Keratinocyte (primary cell): Measurements from ENCODE around the gene KCNB1.

Source experiments
- CTCF ChIP-seq, 3 experiments: IDR thresholded peaks in 1 of 3; conservative IDR thresholded peaks in 1 of 3; optimal IDR thresholded peaks in 1 of 3; 2 replicates in 2 of 3; 3 replicates in 1 of 3; pipeline versions ENCODE3 to v1.5.1; 2011; ENCODE audit warnings: low read length in 3 of 3, mild to moderate bottlenecking in 3 of 3, moderate library complexity in 2 of 3, control low read depth in 1 of 3, inconsistent platforms in 1 of 3; ENCODE audit not compliant: insufficient read depth in 2 of 3; ENCODE audit errors: extremely low read depth in 1 of 3
- EZH2 ChIP-seq: IDR thresholded peaks from one replicate; pipeline ENCODE4 v1.6.1; 2012; ENCODE audit warnings: inconsistent platforms, mild to moderate bottlenecking, low read length, moderate library complexity

GRCh38 chr20:49394757-49395156, 87.7 kb downstream of the KCNB1 start:
- no peak for TF ChIP-seq EZH2
- no peak for TF ChIP-seq CTCF (optimal IDR thresholded peaks at IDR 0.05 in 1 of 3, IDR thresholded peaks at IDR 0.05 in 1 of 3, conservative IDR thresholded peaks at IDR 0.05 in 1 of 3; ENCODE audit: extremely low read depth in 1 of 3, insufficient read depth in 2 of 3, low read length in 3 of 3)
